Activated T-helper 9 cell treated with anti-CD3 and anti-CD28 coated beads, Interleukin-2, amount 50 U/mL, for 16 hours (primary cell): ENCODE results near the gene SPCS3.
"Not testable (repeated sequence)": the region's sequence is repeated elsewhere in the genome, so short reads cannot be mapped to it uniquely, and the experiment has no call there.

Source experiments
- DNase-seq: peaks from one replicate; pipeline ENCODE4 v3.0.0-alpha.2; 2020; ENCODE audit warnings: low read depth

SPCS3 gene

GRCh38 chr4:176319704-176320339, at the start of gene SPCS3:
Gene SPCS3, plus strand, starts transcription at chr4:176319966. Its CDS starts 111 bp downstream, at chr4:176320077.
- DNase-seq, result peak; percentile 94

DNA sequence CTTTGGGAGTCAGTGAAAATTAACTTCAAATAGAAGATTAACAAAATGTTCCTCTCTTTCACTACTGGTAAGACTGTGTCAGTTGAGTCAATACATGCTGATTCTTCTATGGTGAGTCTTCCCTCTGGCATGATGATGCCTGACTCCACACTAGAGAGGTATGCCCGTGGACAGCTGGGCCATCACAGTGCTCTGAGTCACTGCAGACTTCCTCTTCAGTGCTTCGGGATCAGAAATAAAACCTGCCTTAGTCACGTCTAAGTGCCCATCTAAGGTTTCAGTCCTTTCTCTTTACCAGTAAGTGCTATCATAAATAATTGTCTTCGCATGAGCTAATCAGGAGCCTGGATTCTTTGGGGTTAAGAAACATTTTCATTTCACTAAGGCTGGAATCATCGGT, 49.1 kb upstream of the SPCS3 start:
- no peak for DNase-seq

GRCh38 chr4:176271749-176272148, 48.0 kb upstream of the SPCS3 start:
- DNase-seq, result no peak

GRCh38 chr4:176272799-176273198, 47.0 kb upstream of the SPCS3 start:
- DNase-seq, result no peak

DNA sequence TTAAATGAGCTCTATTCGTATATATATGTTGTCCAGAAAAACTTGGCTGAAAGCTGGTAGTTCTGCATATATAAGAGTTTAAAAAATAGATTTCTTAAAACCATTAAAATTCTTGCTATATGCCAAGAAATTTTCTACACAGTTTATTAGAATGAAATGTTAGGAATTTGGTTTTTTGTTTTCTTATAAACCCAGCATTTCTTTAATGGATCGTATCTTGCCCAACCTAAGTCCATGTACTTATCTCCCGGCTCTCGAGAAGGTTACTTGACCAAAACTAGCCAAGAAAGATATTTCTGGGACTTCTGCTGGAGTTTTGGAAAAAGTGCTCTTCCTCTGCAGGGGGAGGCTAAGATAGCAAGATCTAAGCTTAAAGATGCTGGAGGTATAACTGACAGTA, 46.0 kb upstream of the SPCS3 start:
- DNase-seq, result no peak

DNA sequence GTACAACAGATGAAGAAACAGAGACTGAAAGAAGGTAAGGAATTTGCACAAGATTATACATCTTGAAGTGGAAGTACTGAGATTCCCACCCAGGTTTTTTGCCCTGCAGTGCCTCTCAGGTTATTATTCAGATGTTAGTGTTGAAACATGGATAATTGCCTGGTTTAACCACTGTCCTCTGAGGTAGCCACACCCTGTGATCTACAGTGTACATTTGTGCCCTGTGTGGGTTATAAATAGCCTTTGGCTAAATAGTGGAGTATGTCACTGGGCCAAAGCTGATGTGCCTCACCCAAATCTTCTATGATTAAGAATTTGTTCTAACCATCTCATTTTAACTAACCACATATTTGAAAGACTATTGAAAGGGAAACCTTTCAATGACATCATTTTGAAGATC, 45.3 kb upstream of the SPCS3 start:
- no peak for DNase-seq

- no peak for DNase-seq
Measured at GRCh38 chr4:176276710-176277109, 43.1 kb upstream of the SPCS3 start.

GRCh38 chr4:176277162-176277904, 42.4 kb upstream of the SPCS3 start:
- DNase-seq, result peak; percentile 3

GRCh38 chr4:176279560-176279959, 40.2 kb upstream of the SPCS3 start:
- DNase-seq, result not testable (repeated sequence)

- no peak for DNase-seq
Measured at GRCh38 chr4:176286728-176287127, 33.0 kb upstream of the SPCS3 start.

- DNase-seq, result no peak
Measured at GRCh38 chr4:176287546-176287945, 32.2 kb upstream of the SPCS3 start.

DNA sequence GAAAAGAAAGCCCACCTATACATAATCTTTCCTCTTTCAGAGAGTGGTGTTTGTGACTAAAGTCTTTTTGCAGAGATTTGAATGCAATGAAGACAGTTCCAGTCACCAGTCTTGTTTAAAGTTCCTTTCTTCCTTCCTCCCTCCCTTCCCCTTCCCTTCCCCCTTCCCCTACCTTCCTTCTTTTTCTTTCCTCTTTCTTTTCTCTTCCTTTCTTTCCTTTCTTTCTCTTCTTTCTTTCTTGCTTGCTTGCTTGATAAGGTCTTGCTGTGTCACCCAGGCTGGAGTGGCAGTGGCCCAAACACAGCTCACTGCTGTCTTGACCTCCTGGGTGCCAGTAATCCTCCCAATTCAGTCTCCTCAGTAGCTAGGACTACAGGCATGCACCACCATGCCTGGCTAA, 31.7 kb upstream of the SPCS3 start:
- DNase-seq, result no peak

- no peak for DNase-seq
Measured at GRCh38 chr4:176289561-176289960, 30.2 kb upstream of the SPCS3 start.

- no peak for DNase-seq
Measured at GRCh38 chr4:176290520-176290919, 29.2 kb upstream of the SPCS3 start.

DNA sequence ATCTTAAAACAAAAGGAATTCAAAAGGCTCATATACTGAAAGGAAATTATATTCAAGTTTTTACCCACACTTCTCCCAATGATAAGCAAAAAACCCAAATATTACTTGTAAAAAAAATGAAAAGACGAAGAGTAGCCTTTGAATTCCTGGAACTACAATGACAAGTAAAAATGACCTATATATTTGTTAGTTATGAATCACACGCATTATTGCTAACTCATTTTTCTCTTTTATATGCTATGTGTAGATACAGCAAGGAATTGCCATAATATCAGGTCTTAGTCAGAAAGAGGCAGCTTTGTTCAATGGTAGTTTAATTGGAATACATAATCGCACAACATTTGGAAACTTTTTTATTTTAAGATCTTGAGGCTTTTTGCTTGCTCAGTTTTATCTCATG, 28.0 kb upstream of the SPCS3 start:
- DNase-seq, result no peak

GRCh38 chr4:176292920-176293319, 26.8 kb upstream of the SPCS3 start:
- no peak for DNase-seq

DNA sequence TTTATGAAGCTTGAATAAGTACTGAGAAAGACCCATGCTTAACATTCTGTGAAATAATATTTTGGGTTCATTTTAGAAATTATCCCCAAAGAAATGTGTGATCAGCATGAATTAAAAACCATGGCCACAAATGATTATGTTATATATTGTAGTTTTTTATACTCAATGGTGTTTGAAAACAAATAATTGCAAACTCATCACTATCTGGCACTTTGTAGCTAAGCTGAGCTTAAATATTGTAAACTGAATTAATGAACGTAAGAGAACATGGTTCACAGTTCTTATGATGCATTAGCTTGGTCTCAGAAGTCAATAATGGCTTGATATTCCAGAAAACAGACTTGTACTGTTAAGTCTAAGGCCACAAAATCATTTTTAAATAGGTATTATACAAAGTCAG, 26.1 kb upstream of the SPCS3 start:
- DNase-seq, result no peak

DNA sequence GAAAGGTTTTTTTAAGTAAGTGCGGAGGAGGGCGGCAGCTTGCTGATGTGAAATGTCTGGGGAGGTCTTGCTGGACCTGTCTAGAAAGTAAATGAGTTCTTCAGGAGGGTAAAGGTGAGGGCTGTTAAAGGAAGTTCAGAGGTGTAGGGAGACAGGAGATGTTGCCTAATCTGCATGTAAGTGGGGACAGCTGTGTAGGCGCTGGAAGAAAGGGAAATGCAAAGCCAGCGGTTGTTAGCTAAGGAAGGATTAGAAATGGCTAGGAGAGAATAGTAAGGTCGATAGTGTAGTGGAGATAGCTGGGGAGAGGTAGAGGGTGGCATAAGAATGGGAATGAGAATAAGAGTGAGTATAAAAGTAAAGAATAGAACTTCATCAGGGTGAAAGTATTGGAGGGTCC, 23.9 kb upstream of the SPCS3 start:
- not testable (repeated sequence) for DNase-seq

- DNase-seq, result no peak
Measured at GRCh38 chr4:176298664-176299063, 21.1 kb upstream of the SPCS3 start.

GRCh38 chr4:176300036-176300435, 19.7 kb upstream of the SPCS3 start:
- DNase-seq, result no peak

- DNase-seq, result no peak
Measured at GRCh38 chr4:176300565-176300964, 19.2 kb upstream of the SPCS3 start.

- no peak for DNase-seq
Measured at GRCh38 chr4:176302283-176303275, 17.2 kb upstream of the SPCS3 start.

DNA sequence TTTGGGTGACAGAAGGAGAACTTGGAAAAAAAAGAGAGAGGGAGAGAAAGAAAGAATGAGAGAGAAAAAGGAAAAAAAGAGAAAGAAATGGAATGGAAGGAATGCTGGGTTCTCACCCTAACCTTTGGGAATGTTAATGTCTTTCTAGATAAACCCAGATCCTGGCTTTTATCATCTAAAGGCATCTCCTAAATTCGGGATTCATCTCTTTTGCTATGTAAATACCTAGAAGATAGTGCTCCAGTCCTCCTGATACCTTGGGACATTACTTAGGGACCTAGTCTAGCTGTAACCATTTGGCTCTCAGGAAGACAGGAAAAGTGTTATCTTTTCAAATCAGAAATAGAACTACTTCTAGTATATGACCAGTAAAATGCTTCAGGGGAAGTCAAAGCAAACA, 15.8 kb upstream of the SPCS3 start:
- no peak for DNase-seq
